ENCODE results near the gene CDC20B.
A peak's percentile ranks its signal among the peaks of the same experiment; 100 is the strongest.

CDC20B gene

GRCh38 chr5:55177078-55177477 lies 4.1 kb upstream of the CDC20B start:
- no peak for TF ChIP-seq CTCF (IDR thresholded peaks at IDR 0.05; ENCODE audit: low read length, missing control alignments)
- H3K4me3 ChIP-seq (replicated peaks; ENCODE audit: low read depth, low read length): no peak overlapping the region
- DNase-seq (ENCODE audit: low read depth): no peak

- no peak for TF ChIP-seq CTCF (IDR thresholded peaks at IDR 0.05; ENCODE audit: low read length, missing control alignments)
- no peak for DNase-seq (ENCODE audit: low read depth)
- no peak overlapping the region for H3K4me3 ChIP-seq (replicated peaks; ENCODE audit: low read depth, low read length)
Measured at GRCh38 chr5:55176176-55176818, 3.3 kb upstream of the CDC20B start.

GRCh38 chr5:55175781-55176175 lies 2.8 kb upstream of the CDC20B start:
- no peak for DNase-seq (ENCODE audit: low read depth)
- no peak overlapping the region for H3K4me3 ChIP-seq (replicated peaks; ENCODE audit: low read depth, low read length)
- no peak for TF ChIP-seq CTCF (IDR thresholded peaks at IDR 0.05; ENCODE audit: low read length, missing control alignments)

GRCh38 chr5:55173687-55174230 lies 782 bp upstream of the CDC20B start:
- TF ChIP-seq CTCF (IDR thresholded peaks at IDR 0.05; ENCODE audit: low read length, missing control alignments): no peak
- H3K4me3 ChIP-seq (replicated peaks; ENCODE audit: low read depth, low read length): peak overlapping the region; percentile 50
- no peak for DNase-seq (ENCODE audit: low read depth)

GRCh38 chr5:55172051-55172899 lies 702 bp downstream of the CDC20B start:
- TF ChIP-seq CTCF (IDR thresholded peaks at IDR 0.05; ENCODE audit: low read length, missing control alignments): peak; percentile 89
- DNase-seq (ENCODE audit: low read depth): peak; percentile 86
- H3K4me3 ChIP-seq (replicated peaks; ENCODE audit: low read depth, low read length): peak overlapping the region; percentile 55

- no peak overlapping the region for H3K4me3 ChIP-seq (replicated peaks; ENCODE audit: low read depth, low read length)
- no peak for TF ChIP-seq CTCF (IDR thresholded peaks at IDR 0.05; ENCODE audit: low read length, missing control alignments)
- DNase-seq (ENCODE audit: low read depth): no peak
Measured at GRCh38 chr5:55171471-55171870, 1.5 kb downstream of the CDC20B start.
